ENCODE data around the gene GNB1.
A peak's percentile ranks its signal among the peaks of the same experiment; 100 is the strongest.

The GNB1 gene

GRCh38 chr1:1907098-1907736 is 16.3 kb upstream of the GNB1 start:
- no peaks in the 10 kb centered on the region for H3K79me1 ChIP-seq (ENCODE audit: low read length)
- no peak overlapping the region for H3K9ac ChIP-seq (ENCODE audit: low read length)
- H3K4me3 ChIP-seq (ENCODE audit: low read length), result no peak overlapping the region
- no peak overlapping the region for H4K8ac ChIP-seq (ENCODE audit: low read depth, low read length)
- H3K79me2 ChIP-seq (ENCODE audit: control insufficient read depth, insufficient read depth, low read length), result no peaks in the 10 kb centered on the region
- WGBS (ENCODE audit: extremely low coverage, insufficient coverage, low lambda C conversion rate), result no CpG with 5 or more reads among the region's 8 CpGs
- no peak overlapping the region for H3K23ac ChIP-seq (ENCODE audit: low read length)
- no peak overlapping the region for H2BK5ac ChIP-seq (ENCODE audit: low read length)
- no peak overlapping the region for H3K4ac ChIP-seq (ENCODE audit: low read depth, low read length)
- H4K5ac ChIP-seq (ENCODE audit: low read length), result no peak overlapping the region
- peak; percentile 47 for DNase-seq
- H3K27me3 ChIP-seq (ENCODE audit: insufficient read depth, low read length, poor library complexity), result no peaks in the 10 kb centered on the region
- H2BK120ac ChIP-seq (ENCODE audit: low read depth, low read length), result no peak overlapping the region
- no peak overlapping the region for H2AK5ac ChIP-seq (ENCODE audit: low read length)
- no peaks in the 10 kb centered on the region for H3K4me1 ChIP-seq (ENCODE audit: control insufficient read depth, low read depth, low read length)
- H3K36me3 ChIP-seq (ENCODE audit: control insufficient read depth, insufficient read depth, low read length), result no peaks in the 10 kb centered on the region
- H3K56ac ChIP-seq (ENCODE audit: low read length), result no peak overlapping the region
- H2BK15ac ChIP-seq (replicated peaks; ENCODE audit: low read depth), result no peak overlapping the region
- H3K4me2 ChIP-seq (ENCODE audit: low read length), result no peak overlapping the region
- H3K27ac ChIP-seq (ENCODE audit: low read depth, low read length), result no peak overlapping the region
- no peak overlapping the region for H3K18ac ChIP-seq (ENCODE audit: low read length)

DNA sequence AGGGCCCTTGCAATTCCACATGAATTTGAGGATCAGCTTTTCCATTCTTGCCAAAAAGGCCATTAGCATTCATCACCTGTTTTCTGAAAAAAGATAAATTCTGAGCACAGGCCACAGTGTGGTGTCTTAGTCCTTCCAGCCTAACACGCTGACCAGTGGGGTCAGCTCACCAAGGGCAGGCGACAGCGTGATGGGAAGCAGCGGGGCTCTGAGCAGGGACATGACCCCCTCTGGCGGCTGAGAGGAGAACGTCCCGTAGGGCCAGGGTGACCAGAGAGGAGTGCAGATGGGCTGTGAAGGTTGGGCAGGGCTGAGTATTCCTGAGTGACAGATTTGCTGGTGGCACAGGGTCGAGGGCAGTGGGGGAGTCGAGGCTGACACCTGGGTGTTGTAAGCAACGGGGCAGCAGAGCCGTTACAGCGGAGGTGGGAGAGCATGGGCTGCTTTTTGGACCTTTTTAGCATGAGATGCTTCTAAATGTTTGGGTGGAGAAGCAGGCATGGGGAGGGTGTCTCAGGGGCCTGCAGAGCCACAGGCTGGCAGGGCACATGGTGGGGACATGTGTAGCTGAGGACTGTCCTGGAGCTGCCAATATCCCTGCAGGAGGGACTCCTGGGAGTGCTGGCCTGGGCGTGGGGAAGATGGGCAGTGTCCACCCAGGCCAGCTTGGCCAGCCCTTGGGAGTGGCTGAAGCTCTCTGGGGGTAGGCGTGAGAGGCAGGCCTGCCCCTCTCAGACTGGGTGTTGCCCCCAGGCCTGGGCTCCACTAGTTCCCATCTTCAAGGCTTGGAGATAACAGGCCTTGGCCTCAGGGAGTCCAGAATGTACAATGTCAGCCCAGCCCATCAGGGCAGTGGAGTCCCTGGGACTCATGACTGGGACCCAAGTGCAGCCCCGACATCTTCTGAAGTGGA is 15.6 kb upstream of the GNB1 start:
- Histone ChIP-seq H2BK120ac (ENCODE audit: low read depth, low read length) (no peak overlapping the region), H3K4ac (ENCODE audit: low read depth, low read length) (no peak overlapping the region), H3K79me2 (ENCODE audit: control insufficient read depth, insufficient read depth, low read length) (no peaks in the 10 kb centered on the region), H3K79me1 (ENCODE audit: low read length) (no peaks in the 10 kb centered on the region), H2AK5ac (ENCODE audit: low read length) (no peak overlapping the region), H3K56ac (ENCODE audit: low read length) (no peak overlapping the region), H4K5ac (ENCODE audit: low read length) (no peak overlapping the region), H3K27ac (ENCODE audit: low read depth, low read length) (no peak overlapping the region), H3K4me2 (ENCODE audit: low read length) (no peak overlapping the region), H4K8ac (ENCODE audit: low read depth, low read length) (no peak overlapping the region), H3K9ac (ENCODE audit: low read length) (no peak overlapping the region), H3K23ac (ENCODE audit: low read length) (no peak overlapping the region), H3K4me3 (ENCODE audit: low read length) (no peak overlapping the region), H2BK15ac (replicated peaks; ENCODE audit: low read depth) (no peak overlapping the region), H3K36me3 (ENCODE audit: control insufficient read depth, insufficient read depth, low read length) (no peaks in the 10 kb centered on the region), H3K4me1 (ENCODE audit: control insufficient read depth, low read depth, low read length) (no peaks in the 10 kb centered on the region), H3K18ac (ENCODE audit: low read length) (no peak overlapping the region), H2BK5ac (ENCODE audit: low read length) (no peak overlapping the region), H3K27me3 (ENCODE audit: insufficient read depth, low read length, poor library complexity) (no peaks in the 10 kb centered on the region)
- WGBS (ENCODE audit: extremely low coverage, insufficient coverage, low lambda C conversion rate), result no CpG with 5 or more reads among the region's 15 CpGs
- peak; percentile 88 for DNase-seq

DNA sequence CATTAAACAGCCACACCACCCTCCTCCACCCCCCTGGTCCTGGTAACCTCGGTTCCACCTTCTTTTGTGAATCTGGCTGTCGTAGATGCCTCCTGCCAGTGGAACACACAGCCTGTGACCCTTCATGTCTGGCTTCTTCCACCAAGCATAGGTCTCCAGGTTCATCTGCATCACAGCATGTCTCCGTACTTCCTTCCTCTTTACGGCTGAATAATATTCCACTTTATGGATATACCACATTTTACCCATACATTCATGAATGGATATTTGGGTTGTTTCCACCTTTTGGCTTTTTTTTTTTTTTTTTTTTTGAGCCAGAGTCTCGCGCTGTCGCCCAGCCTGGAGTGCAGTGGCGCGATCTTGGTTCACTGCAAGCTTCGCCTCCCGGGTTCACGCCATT is 12.3 kb upstream of the GNB1 start:
- Histone ChIP-seq H3K4ac (ENCODE audit: low read depth, low read length) (no peak overlapping the region), H3K56ac (ENCODE audit: low read length) (no peak overlapping the region), H2BK15ac (replicated peaks; ENCODE audit: low read depth) (no peak overlapping the region), H2AK5ac (ENCODE audit: low read length) (no peak overlapping the region), H3K27me3 (ENCODE audit: insufficient read depth, low read length, poor library complexity) (no peaks in the 10 kb centered on the region), H3K79me2 (ENCODE audit: control insufficient read depth, insufficient read depth, low read length) (no peaks in the 10 kb centered on the region), H3K36me3 (ENCODE audit: control insufficient read depth, insufficient read depth, low read length) (no peaks in the 10 kb centered on the region), H4K5ac (ENCODE audit: low read length) (no peak overlapping the region), H3K9ac (ENCODE audit: low read length) (no peak overlapping the region), H3K4me2 (ENCODE audit: low read length) (no peak overlapping the region), H3K4me3 (ENCODE audit: low read length) (no peak overlapping the region), H3K27ac (ENCODE audit: low read depth, low read length) (no peak overlapping the region), H2BK120ac (ENCODE audit: low read depth, low read length) (no peak overlapping the region), H3K23ac (ENCODE audit: low read length) (no peak overlapping the region), H3K4me1 (ENCODE audit: control insufficient read depth, low read depth, low read length) (no peaks in the 10 kb centered on the region), H3K18ac (ENCODE audit: low read length) (no peak overlapping the region), H2BK5ac (ENCODE audit: low read length) (no peak overlapping the region), H4K8ac (ENCODE audit: low read depth, low read length) (no peak overlapping the region), H3K79me1 (ENCODE audit: low read length) (no peaks in the 10 kb centered on the region)
- DNase-seq, result no peak
- no CpG with 5 or more reads among the region's 12 CpGs for WGBS (ENCODE audit: extremely low coverage, insufficient coverage, low lambda C conversion rate)

GRCh38 chr1:1901641-1902294 is 10.9 kb upstream of the GNB1 start:
- no CpG with 5 or more reads among the region's 13 CpGs for WGBS (ENCODE audit: extremely low coverage, insufficient coverage, low lambda C conversion rate)
- no peak overlapping the region for H3K9ac ChIP-seq (ENCODE audit: low read length)
- no peak overlapping the region for H3K4me2 ChIP-seq (ENCODE audit: low read length)
- H3K27ac ChIP-seq (ENCODE audit: low read depth, low read length), result no peak overlapping the region
- no peak overlapping the region for H2BK5ac ChIP-seq (ENCODE audit: low read length)
- no peak overlapping the region for H3K4ac ChIP-seq (ENCODE audit: low read depth, low read length)
- H2AK5ac ChIP-seq (ENCODE audit: low read length), result no peak overlapping the region
- DNase-seq, result no peak
- H3K23ac ChIP-seq (ENCODE audit: low read length), result no peak overlapping the region
- no peak overlapping the region for H4K8ac ChIP-seq (ENCODE audit: low read depth, low read length)
- H2BK15ac ChIP-seq (replicated peaks; ENCODE audit: low read depth), result no peak overlapping the region
- H3K56ac ChIP-seq (ENCODE audit: low read length), result no peak overlapping the region
- H3K4me1 ChIP-seq (ENCODE audit: control insufficient read depth, low read depth, low read length), result no peaks in the 10 kb centered on the region
- no peaks in the 10 kb centered on the region for H3K79me1 ChIP-seq (ENCODE audit: low read length)
- H3K79me2 ChIP-seq (ENCODE audit: control insufficient read depth, insufficient read depth, low read length), result no peaks in the 10 kb centered on the region
- no peak overlapping the region for H2BK120ac ChIP-seq (ENCODE audit: low read depth, low read length)
- no peak overlapping the region for H3K4me3 ChIP-seq (ENCODE audit: low read length)
- H3K36me3 ChIP-seq (ENCODE audit: control insufficient read depth, insufficient read depth, low read length), result no peaks in the 10 kb centered on the region
- no peak overlapping the region for H3K18ac ChIP-seq (ENCODE audit: low read length)
- no peaks in the 10 kb centered on the region for H3K27me3 ChIP-seq (ENCODE audit: insufficient read depth, low read length, poor library complexity)
- H4K5ac ChIP-seq (ENCODE audit: low read length), result no peak overlapping the region

DNA sequence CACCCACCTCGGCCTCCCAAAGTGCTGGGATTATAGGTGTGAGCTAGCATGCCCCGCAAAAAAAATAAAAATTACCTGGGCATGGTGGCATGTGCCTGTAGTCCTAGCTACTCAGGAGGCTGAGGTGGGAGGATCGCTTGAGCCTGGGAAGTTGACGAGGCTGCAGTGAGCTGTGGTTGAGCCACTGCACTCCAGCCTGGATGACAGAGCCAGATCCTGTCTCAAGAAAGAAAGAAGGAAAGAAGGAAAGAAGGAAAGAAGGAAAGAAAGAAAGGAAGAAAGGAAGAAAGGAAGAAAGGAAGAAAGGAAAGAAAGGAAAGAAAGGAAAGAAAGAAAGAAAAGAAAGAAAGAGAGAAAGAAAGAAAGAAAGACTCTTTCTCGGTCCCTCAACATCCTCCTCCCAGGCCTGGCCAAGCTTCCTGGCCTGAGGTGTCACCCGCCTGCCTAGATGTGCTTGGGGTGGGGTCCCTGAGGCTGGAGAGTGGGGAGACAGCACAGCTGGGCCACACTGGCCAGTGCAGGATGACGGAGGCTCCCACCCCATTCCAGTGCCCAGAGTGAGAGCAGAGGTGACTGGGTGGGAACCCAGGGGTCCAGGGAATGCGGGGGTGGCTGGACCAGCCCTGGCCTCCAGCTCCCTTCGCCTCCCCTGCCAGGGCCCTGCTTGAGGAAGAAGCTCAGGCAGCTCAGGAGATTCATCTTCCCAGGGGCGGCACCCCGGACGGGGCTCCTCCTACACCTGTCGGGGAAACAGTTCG is 10.2 kb upstream of the GNB1 start:
- no peak overlapping the region for H3K18ac ChIP-seq (ENCODE audit: low read length)
- H3K27ac ChIP-seq (ENCODE audit: low read depth, low read length), result no peak overlapping the region
- H4K5ac ChIP-seq (ENCODE audit: low read length), result no peak overlapping the region
- no peak overlapping the region for H2BK120ac ChIP-seq (ENCODE audit: low read depth, low read length)
- H3K36me3 ChIP-seq (ENCODE audit: control insufficient read depth, insufficient read depth, low read length), result no peaks in the 10 kb centered on the region
- H2BK15ac ChIP-seq (replicated peaks; ENCODE audit: low read depth), result no peak overlapping the region
- no peak overlapping the region for H3K4ac ChIP-seq (ENCODE audit: low read depth, low read length)
- no peaks in the 10 kb centered on the region for H3K79me2 ChIP-seq (ENCODE audit: control insufficient read depth, insufficient read depth, low read length)
- H2AK5ac ChIP-seq (ENCODE audit: low read length), result no peak overlapping the region
- H3K27me3 ChIP-seq (ENCODE audit: insufficient read depth, low read length, poor library complexity), result no peaks in the 10 kb centered on the region
- no peak overlapping the region for H3K4me2 ChIP-seq (ENCODE audit: low read length)
- no peak overlapping the region for H4K8ac ChIP-seq (ENCODE audit: low read depth, low read length)
- H3K56ac ChIP-seq (ENCODE audit: low read length), result no peak overlapping the region
- H2BK5ac ChIP-seq (ENCODE audit: low read length), result no peak overlapping the region
- no peak overlapping the region for H3K9ac ChIP-seq (ENCODE audit: low read length)
- no peak overlapping the region for H3K23ac ChIP-seq (ENCODE audit: low read length)
- no CpG with 5 or more reads among the region's 14 CpGs for WGBS (ENCODE audit: extremely low coverage, insufficient coverage, low lambda C conversion rate)
- H3K4me1 ChIP-seq (ENCODE audit: control insufficient read depth, low read depth, low read length), result no peaks in the 10 kb centered on the region
- no peak overlapping the region for H3K4me3 ChIP-seq (ENCODE audit: low read length)
- DNase-seq, result no peak
- no peaks in the 10 kb centered on the region for H3K79me1 ChIP-seq (ENCODE audit: low read length)
